Activated CD8-positive, alpha-beta T cell treated with anti-CD3 and anti-CD28 coated beads for 36 hours (primary cell): Measurements from ENCODE around the gene PRSS1. TPM values are rescaled to one million over a fixed set of nuclear protein-coding genes. Genes with fewer than 3 reads are reported as not detected.

Experiments
- ATAC-seq: fragments of 200-7000 bp; cut with Tn5 transposase; one replicate; pipeline ENCODE4 v1.10.0; 2021; ENCODE audit warnings: mild to moderate bottlenecking, moderate library complexity
- CTCF ChIA-PET: fragments of 350-600 bp; sonication (Branson Sonifier 250); formaldehyde crosslinking; loops from one replicate; lab custom pipeline; 2021; ENCODE audit warnings: antibody characterized with exemption; lab: Charles Lee
- POLR2A ChIA-PET: fragments of 350-600 bp; sonication (Branson Sonifier 250); formaldehyde crosslinking; loops from one replicate; lab custom pipeline; 2021; ENCODE audit warnings: antibody characterized with exemption; lab: Charles Lee
- DNase-seq: peaks from one replicate; pipeline ENCODE4 v3.0.0-alpha.2; 2020
- H3K27ac Mint-ChIP-seq: one replicate; pipeline ENCODE4 v1.8.0; 2021; ENCODE audit warnings: mild to moderate bottlenecking, mixed read lengths
- H3K27me3 Mint-ChIP-seq: one replicate; pipeline ENCODE4 v1.8.0; 2021; ENCODE audit warnings: mixed read lengths
- H3K36me3 Mint-ChIP-seq: one replicate; pipeline ENCODE4 v1.8.0; 2021; ENCODE audit warnings: low read depth, mixed read lengths
- H3K4me1 Mint-ChIP-seq: one replicate; pipeline ENCODE4 v1.8.0; 2021; ENCODE audit warnings: low read depth, mixed read lengths
- H3K4me3 Mint-ChIP-seq: one replicate; pipeline ENCODE4 v1.8.0; 2021; ENCODE audit warnings: mild to moderate bottlenecking, moderate library complexity, mixed read lengths
- H3K9me3 Mint-ChIP-seq: one replicate; pipeline ENCODE4 v1.8.0; 2021; ENCODE audit warnings: mixed read lengths
- intact Hi-C: fragments of 100-400 bp; cut with micrococcal nuclease; formaldehyde crosslinking; loops from one replicate; pipeline ENCODE4 v1.10.0; 2022
- total RNA-seq, 2 experiments: library from RNA; stranded (reverse); gene quantifications; one replicate each; pipeline ENCODE4 v1.2.3, GENCODE V29; 2021
- TF ChIP-seq, protein P1 (sequence below): fragments of 200-600 bp; IDR thresholded peaks from one replicate; pipeline ENCODE4 v1.8.0; 2022; ENCODE audit warnings: antibody characterized with exemption, mild to moderate bottlenecking

Gene PRSS1
- total RNA-seq, 2 experiments from 2014 or later, result not detected

DNA sequence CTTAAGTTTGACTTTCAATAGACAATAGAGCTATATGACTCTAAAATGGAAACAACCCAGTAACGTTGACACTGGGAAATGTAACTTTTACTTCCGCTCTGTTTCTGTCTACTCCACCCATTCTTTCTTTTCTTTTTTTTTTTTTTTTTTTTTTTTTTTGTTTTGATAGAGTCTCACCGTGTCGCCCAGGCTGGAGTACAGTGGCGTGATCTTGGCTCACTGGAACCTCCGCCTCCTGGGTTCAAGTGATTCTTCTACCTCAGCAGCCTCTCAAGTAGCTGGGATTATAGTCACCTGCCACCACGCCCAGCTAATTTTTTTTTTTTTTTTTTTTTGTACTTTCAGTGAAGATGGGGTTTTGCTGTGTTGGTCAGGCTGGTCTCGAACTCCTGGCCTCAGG lies 35.4 kb downstream of the PRSS1 start:
- no peaks in the 10 kb centered on the region for H3K9me3 Mint-ChIP-seq
- TF ChIP-seq, protein P1, sequence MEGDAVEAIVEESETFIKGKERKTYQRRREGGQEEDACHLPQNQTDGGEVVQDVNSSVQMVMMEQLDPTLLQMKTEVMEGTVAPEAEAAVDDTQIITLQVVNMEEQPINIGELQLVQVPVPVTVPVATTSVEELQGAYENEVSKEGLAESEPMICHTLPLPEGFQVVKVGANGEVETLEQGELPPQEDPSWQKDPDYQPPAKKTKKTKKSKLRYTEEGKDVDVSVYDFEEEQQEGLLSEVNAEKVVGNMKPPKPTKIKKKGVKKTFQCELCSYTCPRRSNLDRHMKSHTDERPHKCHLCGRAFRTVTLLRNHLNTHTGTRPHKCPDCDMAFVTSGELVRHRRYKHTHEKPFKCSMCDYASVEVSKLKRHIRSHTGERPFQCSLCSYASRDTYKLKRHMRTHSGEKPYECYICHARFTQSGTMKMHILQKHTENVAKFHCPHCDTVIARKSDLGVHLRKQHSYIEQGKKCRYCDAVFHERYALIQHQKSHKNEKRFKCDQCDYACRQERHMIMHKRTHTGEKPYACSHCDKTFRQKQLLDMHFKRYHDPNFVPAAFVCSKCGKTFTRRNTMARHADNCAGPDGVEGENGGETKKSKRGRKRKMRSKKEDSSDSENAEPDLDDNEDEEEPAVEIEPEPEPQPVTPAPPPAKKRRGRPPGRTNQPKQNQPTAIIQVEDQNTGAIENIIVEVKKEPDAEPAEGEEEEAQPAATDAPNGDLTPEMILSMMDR, result no peak
- ChIA-PET POLR2A (interaction anchor here (20.9 kb wide), 1 partner anchor 22 kb away, joined by 1391 read pairs; no protein-coding TSS in a partner anchor), CTCF (interaction anchor here (1.0 to 4.5 kb wide), 3 partner anchors 23 to 153 kb away, joined by 4 to 76 read pairs (median 54); no protein-coding TSS in a partner anchor)
- H3K4me3 Mint-ChIP-seq, result peak overlapping the region; percentile 100
- no peaks in the 10 kb centered on the region for H3K27me3 Mint-ChIP-seq
- peaks cover 29% of the 10 kb centered on the region for H3K36me3 Mint-ChIP-seq
- peaks cover 6% of the 10 kb centered on the region for H3K4me1 Mint-ChIP-seq
- peak; percentile 3 for ATAC-seq
- DNase-seq, result peak; percentile 59
- intact Hi-C loops, result loop anchor here (5.0 kb wide), 1 partner anchor 152 kb away; no protein-coding TSS in a partner anchor
- H3K27ac Mint-ChIP-seq, result peak overlapping the region; percentile 85

- ChIA-PET CTCF (interaction anchor here (1.0 to 9.4 kb wide), 3 partner anchors 13 to 149 kb away, joined by 3 to 117 read pairs (median 9); no protein-coding TSS in a partner anchor), POLR2A (interaction anchor here (20.9 kb wide), 1 partner anchor 21 kb away, joined by 1391 read pairs; no protein-coding TSS in a partner anchor)
- peak; percentile 86 for DNase-seq
- Mint-ChIP-seq H3K36me3 (peaks cover 41% of the 10 kb centered on the region), H3K4me3 (peak overlapping the region; percentile 100), H3K27me3 (no peaks in the 10 kb centered on the region), H3K27ac (peak overlapping the region; percentile 95), H3K9me3 (no peaks in the 10 kb centered on the region), H3K4me1 (peaks cover 6% of the 10 kb centered on the region)
- intact Hi-C loops, result no loop called here
- TF ChIP-seq, protein P1, result no peak
- ATAC-seq, result peak; percentile 87
Observed at GRCh38 chr7:142785841-142786250, 36.6 kb downstream of the PRSS1 start.

GRCh38 chr7:142787034-142787768 lies 37.9 kb downstream of the PRSS1 start:
- Mint-ChIP-seq H3K9me3 (no peaks in the 10 kb centered on the region), H3K36me3 (peaks cover 53% of the 10 kb centered on the region), H3K27me3 (no peaks in the 10 kb centered on the region), H3K4me1 (peaks cover 7% of the 10 kb centered on the region), H3K4me3 (peak overlapping the region; percentile 100), H3K27ac (peak overlapping the region; percentile 97)
- POLR2A ChIA-PET, result interaction anchor here (0.5 to 20.9 kb wide), 8 partner anchors 20 to 466 kb away, joined by 3 to 1391 read pairs (median 4); no protein-coding TSS in a partner anchor
- CTCF ChIA-PET, result interaction anchor here (1.6 to 9.4 kb wide), 2 partner anchors 9 to 23 kb away, joined by 5 to 117 read pairs; no protein-coding TSS in a partner anchor
- TF ChIP-seq, protein P1, result no peak
- DNase-seq (no peak), ATAC-seq (no peak)
- intact Hi-C loops, result no loop called here

- ChIA-PET POLR2A (interaction anchor here (0.5 to 20.9 kb wide), 7 partner anchors 19 to 467 kb away, joined by 3 to 1391 read pairs (median 4); no protein-coding TSS in a partner anchor), CTCF (interaction anchor here (1.4 to 9.4 kb wide), 4 partner anchors 9 to 469 kb away, joined by 3 to 117 read pairs (median 12); no protein-coding TSS in a partner anchor)
- Mint-ChIP-seq H3K27me3 (no peaks in the 10 kb centered on the region), H3K4me3 (peak overlapping the region; percentile 100), H3K27ac (peak overlapping the region; percentile 97), H3K9me3 (no peaks in the 10 kb centered on the region), H3K4me1 (peaks cover 13% of the 10 kb centered on the region), H3K36me3 (peaks cover 59% of the 10 kb centered on the region)
- ATAC-seq (no peak), DNase-seq (peak; percentile 2)
- intact Hi-C loops, result no loop called here
- TF ChIP-seq, protein P1, result no peak
Observed at GRCh38 chr7:142787783-142788182, 38.5 kb downstream of the PRSS1 start.
